ENCODE results near the gene HMCN2.

HMCN2 gene

GRCh38 chr9:130414910-130415746, 149.6 kb downstream of the HMCN2 start:
- in situ Hi-C loops (cut with MboI; ENCODE audit: low pct_unique_long_range_greater_than_20kb, low sequenced_read_pairs, unreplicated experiment) = no loop called here
- TF ChIP-seq CTCF (IDR thresholded peaks at IDR 0.05; ENCODE audit: extremely low read depth, insufficient read depth, missing control alignments) = no peak
- no peak for DNase-seq (ENCODE audit: low spot score)

- no peak for DNase-seq (ENCODE audit: low spot score)
- peak; percentile 31 for TF ChIP-seq CTCF (IDR thresholded peaks at IDR 0.05; ENCODE audit: extremely low read depth, insufficient read depth, missing control alignments)
- in situ Hi-C loops (cut with MboI; ENCODE audit: low pct_unique_long_range_greater_than_20kb, low sequenced_read_pairs, unreplicated experiment) = no loop called here
Observed at GRCh38 chr9:130417602-130418001, 152.0 kb downstream of the HMCN2 start.

- DNase-seq (ENCODE audit: low spot score) = no peak
- TF ChIP-seq CTCF (IDR thresholded peaks at IDR 0.05; ENCODE audit: extremely low read depth, insufficient read depth, missing control alignments) = no peak
- in situ Hi-C loops (cut with MboI; ENCODE audit: low pct_unique_long_range_greater_than_20kb, low sequenced_read_pairs, unreplicated experiment) = no loop called here
Observed at GRCh38 chr9:130418776-130419175, 153.2 kb downstream of the HMCN2 start.

- TF ChIP-seq CTCF (IDR thresholded peaks at IDR 0.05; ENCODE audit: extremely low read depth, insufficient read depth, missing control alignments) = no peak
- no peak for DNase-seq (ENCODE audit: low spot score)
- in situ Hi-C loops (cut with MboI; ENCODE audit: low pct_unique_long_range_greater_than_20kb, low sequenced_read_pairs, unreplicated experiment) = no loop called here
Observed at GRCh38 chr9:130419521-130420035, 154.0 kb downstream of the HMCN2 start.

GRCh38 chr9:130421154-130421801, 155.7 kb downstream of the HMCN2 start:
- DNase-seq (ENCODE audit: low spot score) = no peak
- in situ Hi-C loops (cut with MboI; ENCODE audit: low pct_unique_long_range_greater_than_20kb, low sequenced_read_pairs, unreplicated experiment) = no loop called here
- TF ChIP-seq CTCF (IDR thresholded peaks at IDR 0.05; ENCODE audit: extremely low read depth, insufficient read depth, missing control alignments) = no peak

GRCh38 chr9:130421802-130422276, 156.3 kb downstream of the HMCN2 start:
- no peak for DNase-seq (ENCODE audit: low spot score)
- TF ChIP-seq CTCF (IDR thresholded peaks at IDR 0.05; ENCODE audit: extremely low read depth, insufficient read depth, missing control alignments) = no peak
- in situ Hi-C loops (cut with MboI; ENCODE audit: low pct_unique_long_range_greater_than_20kb, low sequenced_read_pairs, unreplicated experiment) = no loop called here

All from GM13977 (cell line).